HTERT RPE-1 (cell line): ENCODE results near the gene KIF17.

Source experiments
- in situ Hi-C: fragments of 300-500 bp; cut with MboI; formaldehyde crosslinking; loops from 4 replicates; pipeline ENCODE4 v1.14.3; 2020; ENCODE audit warnings: low sequenced_read_pairs

The KIF17 gene

GRCh38 chr1:20633190-20634064 lies 84.4 kb downstream of the KIF17 start, which contains the start of gene PINK1:
Gene PINK1, plus strand, starts transcription at chr1:20633458. Its CDS starts 91 bp downstream, at chr1:20633549.
- in situ Hi-C loops, result loop anchor here (25.0 kb wide), 1 partner anchor 96 kb away; no protein-coding TSS in a partner anchor

DNA sequence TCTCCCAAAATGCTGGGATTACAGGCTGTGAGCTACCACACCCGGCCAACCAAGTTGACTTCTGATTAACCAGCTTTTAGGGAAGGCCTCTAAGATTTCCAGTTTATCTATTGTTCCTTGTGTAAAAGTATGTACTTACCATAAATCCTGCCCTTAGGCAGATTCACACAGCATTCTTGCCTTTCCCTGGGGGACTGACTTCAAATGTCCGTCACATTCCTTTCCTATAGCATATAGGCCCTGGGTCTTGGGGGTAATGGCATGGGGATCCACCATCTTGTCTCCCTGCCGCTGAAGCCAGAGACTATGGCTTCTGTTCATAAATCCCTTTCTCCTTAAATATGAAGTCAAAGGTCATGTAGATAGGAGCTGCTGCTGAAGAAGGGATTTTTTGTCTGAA lies 85.4 kb downstream of the KIF17 start:
- in situ Hi-C loops, result loop anchor here (25.0 kb wide), 1 partner anchor 95 kb away; no protein-coding TSS in a partner anchor

- in situ Hi-C loops, result loop anchor here (25.0 kb wide), 1 partner anchor 93 kb away; no protein-coding TSS in a partner anchor
These were observed 87.1 kb downstream of the KIF17 start for GRCh38 chr1:20630729-20631128.

DNA sequence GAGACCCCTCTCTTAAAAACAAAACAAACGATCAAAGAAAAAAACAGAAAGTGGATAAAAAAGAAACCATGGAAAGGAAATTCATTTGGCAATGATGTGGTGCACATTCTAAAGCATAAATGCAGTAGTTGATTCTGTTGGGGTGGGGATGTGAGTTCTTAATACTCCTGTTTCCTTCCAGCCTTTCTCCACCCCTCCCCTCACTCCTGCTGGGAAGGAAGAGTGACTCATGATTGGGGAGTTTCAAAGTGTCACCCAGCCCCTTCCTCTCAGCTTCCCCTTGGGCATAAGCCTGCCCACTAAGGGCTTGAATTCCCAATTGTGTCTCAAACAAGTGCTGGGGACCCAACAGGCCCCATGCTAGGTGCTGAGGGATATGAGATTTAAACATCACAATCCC lies 91.3 kb downstream of the KIF17 start:
- in situ Hi-C loops, result loop anchor here (25.0 kb wide), 1 partner anchor 89 kb away; no protein-coding TSS in a partner anchor

- in situ Hi-C loops, result loop anchor here (25.0 kb wide), 1 partner anchor 89 kb away; no protein-coding TSS in a partner anchor
These were observed 91.7 kb downstream of the KIF17 start for GRCh38 chr1:20626098-20626427.

- in situ Hi-C loops, result loop anchor here (25.0 kb wide), 1 partner anchor 88 kb away; no protein-coding TSS in a partner anchor
These were observed 92.4 kb downstream of the KIF17 start for GRCh38 chr1:20625176-20626097.

DNA sequence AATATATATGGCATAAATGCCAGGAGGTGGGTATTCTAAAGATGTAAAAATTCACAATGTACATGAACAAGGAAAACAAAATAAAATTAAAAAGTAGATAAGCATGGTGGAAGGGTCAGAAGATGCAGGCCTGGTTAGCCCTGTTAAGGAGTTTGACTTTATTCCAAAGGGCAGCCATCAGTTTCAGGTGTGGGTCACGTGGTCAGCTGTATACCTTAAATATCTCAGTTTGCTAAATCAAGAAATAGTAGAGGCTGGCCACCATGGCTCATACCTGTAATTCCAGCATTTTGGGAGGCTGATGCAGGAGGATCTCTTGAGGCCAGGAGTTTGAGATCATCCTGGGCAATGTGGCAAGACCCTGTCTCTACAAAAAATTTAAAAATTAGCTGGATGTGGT lies 93.1 kb downstream of the KIF17 start:
- in situ Hi-C loops, result loop anchor here (25.0 kb wide), 1 partner anchor 87 kb away; no protein-coding TSS in a partner anchor

DNA sequence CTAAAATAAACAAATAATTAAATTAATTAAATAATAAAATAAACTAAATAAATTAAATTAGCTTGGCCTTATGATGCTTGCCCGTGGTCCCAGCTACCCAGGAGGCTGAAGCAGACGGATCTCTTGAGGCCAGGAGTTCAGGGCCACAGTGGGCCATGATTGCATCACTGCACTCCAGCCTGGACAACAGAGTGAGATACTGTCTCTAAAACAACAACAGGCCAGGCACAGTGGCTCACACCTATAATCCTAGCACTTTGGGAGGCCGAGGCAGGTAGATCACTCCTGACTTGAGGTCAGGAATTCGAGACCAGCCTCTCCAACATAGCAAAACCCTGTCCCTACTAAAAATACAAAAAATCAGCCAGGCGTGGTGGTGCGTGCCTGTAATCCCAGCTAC lies 96.8 kb downstream of the KIF17 start:
- in situ Hi-C loops, result no loop called here

DNA sequence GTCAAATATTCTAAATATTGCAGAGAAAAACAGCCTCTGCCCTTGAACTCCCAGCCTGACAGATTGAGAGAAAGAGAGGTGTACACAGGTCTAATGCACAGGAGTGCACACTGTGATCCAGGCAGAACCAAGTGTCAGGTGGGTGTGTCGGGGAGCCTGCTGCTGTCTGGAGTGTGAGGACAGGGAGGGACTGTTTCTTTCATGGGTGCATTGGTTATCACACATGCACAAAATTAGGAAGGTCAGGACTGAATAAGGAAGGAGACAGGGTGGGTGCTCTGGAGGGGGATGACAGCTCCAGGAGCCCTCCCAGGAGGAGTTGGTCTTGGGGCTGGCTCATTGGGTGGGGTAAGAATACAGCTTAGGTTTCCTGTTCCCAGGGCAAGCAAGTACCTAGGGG lies 97.8 kb downstream of the KIF17 start:
- in situ Hi-C loops, result no loop called here

GRCh38 chr1:20618550-20618949 lies 99.3 kb downstream of the KIF17 start:
- in situ Hi-C loops, result no loop called here

- in situ Hi-C loops, result no loop called here
These were observed 100.8 kb downstream of the KIF17 start for GRCh38 chr1:20616847-20617487.

GRCh38 chr1:20615946-20616846 lies 101.6 kb downstream of the KIF17 start:
- in situ Hi-C loops, result no loop called here

DNA sequence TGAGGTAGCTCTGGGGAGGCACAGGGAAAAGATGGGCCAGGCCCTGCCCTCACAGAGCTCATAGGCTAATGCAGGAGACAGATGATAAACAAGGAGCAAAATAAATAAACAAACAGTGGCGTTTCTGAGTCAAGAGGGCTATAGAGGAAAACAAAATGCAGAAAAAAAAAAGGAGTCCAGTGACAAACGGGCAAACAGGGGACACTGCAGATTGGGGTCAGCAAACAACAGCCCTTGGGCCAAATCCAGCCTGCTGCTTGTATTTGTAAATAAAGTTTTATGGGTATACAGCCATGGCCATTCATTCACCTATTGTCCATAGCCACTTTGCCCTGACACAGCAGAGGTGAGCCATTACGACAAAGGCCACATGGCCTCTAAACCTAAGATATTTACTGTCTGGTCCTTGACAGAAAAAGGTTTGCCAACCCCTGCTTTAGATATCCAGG lies 103.7 kb downstream of the KIF17 start:
- in situ Hi-C loops, result no loop called here
